Ishikawa (cell line): ENCODE data around the gene C2orf69.

ENCODE experiments used
- CEBPB ChIP-seq: IDR thresholded peaks from 2 replicates; pipeline ENCODE4 v1.6.1; 2012
- CREB1 ChIP-seq: IDR thresholded peaks from 2 replicates; pipeline ENCODE4 v1.6.1; 2012; ENCODE audit warnings: low read depth
- EGR1 ChIP-seq: IDR thresholded peaks from 2 replicates; pipeline ENCODE4 v1.6.1; 2012
- EP300 ChIP-seq: IDR thresholded peaks from 2 replicates; pipeline ENCODE4 v1.6.1; 2012; ENCODE audit warnings: borderline replicate concordance
- FOXM1 ChIP-seq: IDR thresholded peaks from 2 replicates; pipeline ENCODE4 v1.6.1; 2012; ENCODE audit warnings: low read depth, borderline replicate concordance
- NFIC ChIP-seq: IDR thresholded peaks from 2 replicates; pipeline ENCODE4 v1.6.1; 2012
- RAD21 ChIP-seq: IDR thresholded peaks from 2 replicates; pipeline ENCODE4 v1.6.1; 2012; ENCODE audit warnings: low read depth
- TAF1 ChIP-seq: IDR thresholded peaks from 2 replicates; pipeline ENCODE4 v1.6.1; 2012; ENCODE audit warnings: low read depth, mild to moderate bottlenecking
- TCF12 ChIP-seq: IDR thresholded peaks from 2 replicates; pipeline ENCODE4 v1.6.1; 2012; ENCODE audit warnings: low read depth
- TEAD4 ChIP-seq: IDR thresholded peaks from 2 replicates; pipeline ENCODE4 v1.6.1; 2012
- USF1 ChIP-seq: IDR thresholded peaks from 2 replicates; pipeline ENCODE4 v1.6.1; 2012
- YY1 ChIP-seq: IDR thresholded peaks from 2 replicates; pipeline ENCODE4 v1.6.1; 2012; ENCODE audit warnings: low read depth
- ZBTB7A ChIP-seq: IDR thresholded peaks from 2 replicates; pipeline ENCODE4 v1.6.1; 2012; ENCODE audit warnings: low read depth
- TF ChIP-seq, protein P1 (sequence below): IDR thresholded peaks from 2 replicates; pipeline ENCODE4 v1.6.1; 2012
- TF ChIP-seq, protein P2 (sequence below): IDR thresholded peaks from 2 replicates; pipeline ENCODE4 v1.6.1; 2012; ENCODE audit warnings: low read depth, mild to moderate bottlenecking

Gene C2orf69

GRCh38 chr2:199950396-199950795, 39.3 kb downstream of the C2orf69 start:
- TF ChIP-seq TCF12: no peak
- TF ChIP-seq, protein P1, sequence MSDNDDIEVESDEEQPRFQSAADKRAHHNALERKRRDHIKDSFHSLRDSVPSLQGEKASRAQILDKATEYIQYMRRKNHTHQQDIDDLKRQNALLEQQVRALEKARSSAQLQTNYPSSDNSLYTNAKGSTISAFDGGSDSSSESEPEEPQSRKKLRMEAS: no peak
- TF ChIP-seq ZBTB7A: no peak
- no peak for TF ChIP-seq CEBPB
- TF ChIP-seq EP300: no peak
- no peak for TF ChIP-seq USF1
- no peak for TF ChIP-seq EGR1
- no peak for TF ChIP-seq CREB1
- TF ChIP-seq TAF1: no peak
- TF ChIP-seq NFIC: no peak
- TF ChIP-seq, protein P2, sequence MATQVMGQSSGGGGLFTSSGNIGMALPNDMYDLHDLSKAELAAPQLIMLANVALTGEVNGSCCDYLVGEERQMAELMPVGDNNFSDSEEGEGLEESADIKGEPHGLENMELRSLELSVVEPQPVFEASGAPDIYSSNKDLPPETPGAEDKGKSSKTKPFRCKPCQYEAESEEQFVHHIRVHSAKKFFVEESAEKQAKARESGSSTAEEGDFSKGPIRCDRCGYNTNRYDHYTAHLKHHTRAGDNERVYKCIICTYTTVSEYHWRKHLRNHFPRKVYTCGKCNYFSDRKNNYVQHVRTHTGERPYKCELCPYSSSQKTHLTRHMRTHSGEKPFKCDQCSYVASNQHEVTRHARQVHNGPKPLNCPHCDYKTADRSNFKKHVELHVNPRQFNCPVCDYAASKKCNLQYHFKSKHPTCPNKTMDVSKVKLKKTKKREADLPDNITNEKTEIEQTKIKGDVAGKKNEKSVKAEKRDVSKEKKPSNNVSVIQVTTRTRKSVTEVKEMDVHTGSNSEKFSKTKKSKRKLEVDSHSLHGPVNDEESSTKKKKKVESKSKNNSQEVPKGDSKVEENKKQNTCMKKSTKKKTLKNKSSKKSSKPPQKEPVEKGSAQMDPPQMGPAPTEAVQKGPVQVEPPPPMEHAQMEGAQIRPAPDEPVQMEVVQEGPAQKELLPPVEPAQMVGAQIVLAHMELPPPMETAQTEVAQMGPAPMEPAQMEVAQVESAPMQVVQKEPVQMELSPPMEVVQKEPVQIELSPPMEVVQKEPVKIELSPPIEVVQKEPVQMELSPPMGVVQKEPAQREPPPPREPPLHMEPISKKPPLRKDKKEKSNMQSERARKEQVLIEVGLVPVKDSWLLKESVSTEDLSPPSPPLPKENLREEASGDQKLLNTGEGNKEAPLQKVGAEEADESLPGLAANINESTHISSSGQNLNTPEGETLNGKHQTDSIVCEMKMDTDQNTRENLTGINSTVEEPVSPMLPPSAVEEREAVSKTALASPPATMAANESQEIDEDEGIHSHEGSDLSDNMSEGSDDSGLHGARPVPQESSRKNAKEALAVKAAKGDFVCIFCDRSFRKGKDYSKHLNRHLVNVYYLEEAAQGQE: no peak
- TF ChIP-seq TEAD4: no peak
- no peak for TF ChIP-seq FOXM1
- TF ChIP-seq RAD21: no peak

DNA sequence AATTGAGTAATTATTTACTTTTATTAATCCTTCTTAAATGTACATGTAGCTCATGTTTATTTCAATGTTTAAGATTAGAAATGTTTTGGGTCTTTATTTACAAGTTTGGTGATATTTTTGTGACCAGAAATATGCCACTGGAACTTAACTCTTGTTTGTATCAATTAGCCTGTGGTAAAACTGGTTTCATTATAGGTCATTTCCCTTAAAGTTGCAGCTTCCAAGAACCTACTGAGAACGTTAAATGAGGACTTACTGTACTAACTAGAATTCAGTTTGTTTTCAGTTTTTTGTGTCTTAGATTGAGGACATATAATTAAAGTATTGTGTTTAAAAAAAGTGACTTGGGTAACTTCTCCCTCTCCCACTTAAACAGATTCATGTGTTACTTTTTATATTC, 39.9 kb downstream of the C2orf69 start:
- TF ChIP-seq TEAD4: no peak

- TF ChIP-seq, protein P1: no peak
- no peak for TF ChIP-seq NFIC
- no peak for TF ChIP-seq EGR1
- TF ChIP-seq USF1: no peak
- TF ChIP-seq RAD21: no peak
- no peak for TF ChIP-seq EP300
- no peak for TF ChIP-seq TCF12
- TF ChIP-seq TEAD4: no peak
- no peak for TF ChIP-seq ZBTB7A
Observed at GRCh38 chr2:199955007-199955338, 43.9 kb downstream of the C2orf69 start.

DNA sequence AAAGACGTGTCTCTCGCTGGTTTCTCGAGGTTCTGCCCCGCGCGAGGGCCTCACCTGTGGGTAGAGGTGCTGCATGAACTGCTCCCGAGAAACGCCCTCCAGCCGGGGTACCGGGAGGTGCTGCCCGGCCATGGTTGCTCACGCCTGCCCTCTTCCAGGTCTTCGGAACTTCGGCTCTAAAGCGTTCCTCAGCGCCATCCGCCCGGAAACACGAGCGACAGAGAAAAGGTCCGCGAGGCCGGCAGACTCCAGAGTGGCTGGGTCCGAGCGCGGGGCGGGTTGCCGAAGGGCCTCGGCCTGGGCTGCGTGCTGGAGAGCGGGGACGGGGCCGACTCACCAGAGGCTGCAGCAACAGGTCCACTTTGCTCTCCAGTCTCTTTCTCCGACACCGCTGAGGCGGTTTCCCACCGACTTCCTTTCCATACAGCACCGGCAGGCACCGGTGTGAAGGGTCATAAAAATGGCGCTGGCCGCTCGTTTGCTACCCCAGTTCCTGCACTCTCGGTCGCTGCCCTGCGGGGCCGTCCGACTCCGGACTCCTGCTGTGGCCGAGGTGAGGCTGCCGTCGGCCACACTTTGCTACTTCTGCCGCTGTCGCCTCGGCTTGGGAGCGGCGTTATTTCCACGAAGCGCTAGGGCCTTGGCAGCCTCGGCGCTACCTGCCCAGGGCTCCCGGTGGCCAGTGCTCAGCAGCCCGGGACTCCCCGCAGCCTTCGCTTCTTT, 44.4 kb downstream of the C2orf69 start, which contains the start of the genes MAIP1 and TYW5:
TSS of gene MAIP1 (plus strand) at position 244 of the 723 bp plus-strand sequence. CDS start at position 461, 217 bp downstream.
TSS of gene TYW5 (minus strand) at position 153 of the 723 bp plus-strand sequence. CDS start at position 132, 21 bp downstream.
- TF ChIP-seq, protein P2: peak; percentile 13; the same call in 1 of the 2 replicates
- TF ChIP-seq TEAD4 (no peak; the same call in 1 of the 2 replicates), TAF1 (peak; percentile 97), CREB1 (no peak), NFIC (peak; percentile 14; the same call in 1 of the 2 replicates), YY1 (peak; percentile 95), ZBTB7A (no peak), EP300 (0 out of 2 replicates have a peak, but pooled peaks have one; percentile 24), FOXM1 (0 out of 2 replicates have a peak, but pooled peaks have one; percentile 42), RAD21 (no peak), TCF12 (peak; percentile 78), USF1 (peak; percentile 50), EGR1 (peak; percentile 52; the same call in 1 of the 2 replicates), CEBPB (no peak)
- TF ChIP-seq, protein P1: peak; percentile 76

- TF ChIP-seq ZBTB7A (no peak), CEBPB (no peak), EGR1 (no peak), TCF12 (no peak), YY1 (no peak)
Observed at GRCh38 chr2:199956062-199956380, 44.9 kb downstream of the C2orf69 start.

GRCh38 chr2:199958014-199958413, 46.9 kb downstream of the C2orf69 start:
- TF ChIP-seq NFIC (no peak), TEAD4 (no peak), EP300 (no peak), RAD21 (no peak), ZBTB7A (no peak), FOXM1 (no peak), EGR1 (no peak), CEBPB (no peak), TCF12 (no peak), TAF1 (no peak), CREB1 (no peak), YY1 (no peak)
- TF ChIP-seq, protein P2: no peak
- TF ChIP-seq, protein P1: no peak
